NOMO-1 (cell line): ENCODE data around the gene CDC42BPB.
A peak's percentile ranks its signal among the peaks of the same experiment; 100 is the strongest.

Source experiments
- DNase-seq, 2 experiments: peaks; one replicate each; lab custom pipeline; 2025; ENCODE audit not compliant: unreplicated experiment in 2 of 2; lab: John Stamatoyannopoulos, UW

The CDC42BPB gene

GRCh38 chr14:102922490-102923200 is 134.7 kb downstream of the CDC42BPB start, which contains the start of gene AMN:
Gene AMN (plus strand): TSS chr14:102922663. CDS start chr14:102922689, 26 bp downstream.
- DNase-seq = no peak

GRCh38 chr14:102920998-102921304 is 136.4 kb downstream of the CDC42BPB start:
- DNase-seq = no peak

GRCh38 chr14:102920273-102920997 is 136.9 kb downstream of the CDC42BPB start:
- DNase-seq = no peak

GRCh38 chr14:102918438-102918837 is 138.9 kb downstream of the CDC42BPB start:
- no peak for DNase-seq

- peak in 1 of 2 experiments; percentile 17 for DNase-seq
These were observed 139.7 kb downstream of the CDC42BPB start for GRCh38 chr14:102917469-102918211.

GRCh38 chr14:102917056-102917385 is 140.3 kb downstream of the CDC42BPB start:
- DNase-seq = no peak

- no peak for DNase-seq
These were observed 140.8 kb downstream of the CDC42BPB start for GRCh38 chr14:102916347-102917055.

- DNase-seq = no peak
These were observed 141.8 kb downstream of the CDC42BPB start for GRCh38 chr14:102915292-102916110.

- DNase-seq = no peak
These were observed 142.7 kb downstream of the CDC42BPB start for GRCh38 chr14:102914474-102915291.

GRCh38 chr14:102913341-102914211 is 143.8 kb downstream of the CDC42BPB start:
- no peak for DNase-seq

- DNase-seq = no peak
These were observed 145.2 kb downstream of the CDC42BPB start for GRCh38 chr14:102911991-102912761.

- no peak for DNase-seq
These were observed 145.8 kb downstream of the CDC42BPB start for GRCh38 chr14:102911541-102911951.

- no peak for DNase-seq
These were observed 146.9 kb downstream of the CDC42BPB start for GRCh38 chr14:102910442-102910841.

GRCh38 chr14:102909911-102910310 is 147.4 kb downstream of the CDC42BPB start:
- DNase-seq = no peak

- DNase-seq = no peak
These were observed 147.9 kb downstream of the CDC42BPB start for GRCh38 chr14:102909462-102909861.

GRCh38 chr14:102908766-102909455 is 148.4 kb downstream of the CDC42BPB start:
- no peak for DNase-seq
